Activated B cell treated with CpG ODN at 0.5 μM for 24 hours (primary cell): ENCODE results near the gene GPR65. TPM values are rescaled to one million over a fixed set of nuclear protein-coding genes. Genes with fewer than 3 reads are reported as not detected.

ENCODE experiments used
- ATAC-seq: fragments of 200-7000 bp; cut with Tn5 transposase; one replicate; pipeline ENCODE4 v1.10.0; 2021; ENCODE audit warnings: low read depth, mild to moderate bottlenecking, moderate library complexity
- CTCF ChIA-PET: fragments of 350-600 bp; sonication (Branson Sonifier 250); formaldehyde crosslinking; loops from one replicate; lab custom pipeline; 2021; ENCODE audit warnings: antibody characterized with exemption; lab: Charles Lee
- POLR2A ChIA-PET: fragments of 350-600 bp; sonication (Branson Sonifier 250); formaldehyde crosslinking; loops from one replicate; lab custom pipeline; 2021; ENCODE audit warnings: antibody characterized with exemption; lab: Charles Lee
- DNase-seq: peaks from one replicate; pipeline ENCODE4 v3.0.0; 2022
- H3K27ac Mint-ChIP-seq: one replicate; pipeline ENCODE4 v1.8.0; 2020; ENCODE audit warnings: mixed read lengths
- H3K27me3 Mint-ChIP-seq: one replicate; pipeline ENCODE4 v1.8.0; 2021; ENCODE audit warnings: mixed read lengths
- H3K36me3 Mint-ChIP-seq: one replicate; pipeline ENCODE4 v1.8.0; 2021; ENCODE audit warnings: low read depth, mixed read lengths
- H3K4me1 Mint-ChIP-seq: one replicate; pipeline ENCODE4 v1.8.0; 2021; ENCODE audit warnings: mixed read lengths
- H3K4me3 Mint-ChIP-seq: one replicate; pipeline ENCODE4 v1.8.0; 2020; ENCODE audit warnings: mild to moderate bottlenecking, mixed read lengths
- H3K9me3 Mint-ChIP-seq: one replicate; pipeline ENCODE4 v1.8.0; 2020; ENCODE audit warnings: mixed read lengths
- CTCF ChIP-seq: fragments of 200-600 bp; IDR thresholded peaks from one replicate; pipeline ENCODE4 v1.8.0; 2022; ENCODE audit warnings: antibody characterized with exemption, mild to moderate bottlenecking
- intact Hi-C: fragments of 100-400 bp; cut with micrococcal nuclease; formaldehyde crosslinking; loops from one replicate; pipeline ENCODE4 v1.15.1; 2024
- total RNA-seq: library from RNA; stranded (reverse); gene quantifications from 2 replicates; pipeline ENCODE4 v1.2.3, GENCODE V29; 2022

Gene GPR65
- total RNA-seq, 1 donor from 2014 or later, result 14.7 TPM

DNA sequence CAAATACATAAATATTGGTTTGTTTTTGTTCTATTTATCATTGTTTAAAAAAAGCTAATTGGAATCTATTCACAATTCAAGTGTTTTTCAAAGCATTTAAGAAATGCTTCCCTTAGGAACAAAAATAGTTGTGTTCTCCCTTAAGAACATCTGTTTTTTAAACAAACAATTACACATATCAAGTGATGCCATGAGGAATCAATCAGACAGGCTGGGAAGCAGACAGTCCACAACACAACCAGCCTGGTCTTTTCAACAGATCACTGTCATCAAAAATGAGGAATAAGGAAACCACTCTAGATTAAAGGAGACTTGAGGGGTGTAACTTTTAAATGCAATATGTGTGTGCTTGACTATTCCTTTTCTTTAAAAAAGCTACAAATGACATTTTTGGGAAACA, 37.4 kb upstream of the GPR65 start:
- no peak for ATAC-seq
- H3K4me1 Mint-ChIP-seq, result no peaks in the 10 kb centered on the region
- H3K9me3 Mint-ChIP-seq, result no peaks in the 10 kb centered on the region
- DNase-seq, result no peak
- H3K27ac Mint-ChIP-seq, result no peak overlapping the region
- ChIA-PET CTCF (no interaction called here), POLR2A (no interaction called here)
- intact Hi-C loops, result no loop called here
- no peaks in the 10 kb centered on the region for H3K27me3 Mint-ChIP-seq
- no peak overlapping the region for H3K4me3 Mint-ChIP-seq
- TF ChIP-seq CTCF, result no peak
- H3K36me3 Mint-ChIP-seq, result peaks cover 45% of the 10 kb centered on the region

- ChIA-PET CTCF (no interaction called here), POLR2A (no interaction called here)
- H3K9me3 Mint-ChIP-seq, result no peaks in the 10 kb centered on the region
- no peak overlapping the region for H3K27ac Mint-ChIP-seq
- intact Hi-C loops, result no loop called here
- ATAC-seq (no peak), DNase-seq (no peak)
- TF ChIP-seq CTCF, result no peak
- no peaks in the 10 kb centered on the region for H3K27me3 Mint-ChIP-seq
- no peaks in the 10 kb centered on the region for H3K4me1 Mint-ChIP-seq
- peaks cover 38% of the 10 kb centered on the region for H3K36me3 Mint-ChIP-seq
- H3K4me3 Mint-ChIP-seq, result no peak overlapping the region
These were observed 33.9 kb upstream of the GPR65 start for GRCh38 chr14:87971010-87971409.

GRCh38 chr14:87975636-87976035, 29.3 kb upstream of the GPR65 start:
- Mint-ChIP-seq H3K4me3 (no peak overlapping the region), H3K4me1 (no peaks in the 10 kb centered on the region), H3K27ac (no peak overlapping the region), H3K9me3 (no peaks in the 10 kb centered on the region), H3K27me3 (no peaks in the 10 kb centered on the region), H3K36me3 (peaks cover 32% of the 10 kb centered on the region)
- ChIA-PET POLR2A (no interaction called here), CTCF (no interaction called here)
- intact Hi-C loops, result no loop called here
- ATAC-seq (no peak), DNase-seq (no peak)
- TF ChIP-seq CTCF, result no peak

- DNase-seq, result no peak
- intact Hi-C loops, result loop anchor here (5.0 kb wide), 1 partner anchor 43 kb away; no protein-coding TSS in a partner anchor
- Mint-ChIP-seq H3K27me3 (no peaks in the 10 kb centered on the region), H3K36me3 (peaks cover 35% of the 10 kb centered on the region), H3K27ac (no peak overlapping the region), H3K4me1 (no peaks in the 10 kb centered on the region), H3K4me3 (no peak overlapping the region), H3K9me3 (no peaks in the 10 kb centered on the region)
- no peak for ATAC-seq
- POLR2A ChIA-PET, result no interaction called here
- CTCF ChIA-PET, result no interaction called here
- TF ChIP-seq CTCF, result no peak
These were observed 25.2 kb upstream of the GPR65 start for GRCh38 chr14:87979689-87980088.

DNA sequence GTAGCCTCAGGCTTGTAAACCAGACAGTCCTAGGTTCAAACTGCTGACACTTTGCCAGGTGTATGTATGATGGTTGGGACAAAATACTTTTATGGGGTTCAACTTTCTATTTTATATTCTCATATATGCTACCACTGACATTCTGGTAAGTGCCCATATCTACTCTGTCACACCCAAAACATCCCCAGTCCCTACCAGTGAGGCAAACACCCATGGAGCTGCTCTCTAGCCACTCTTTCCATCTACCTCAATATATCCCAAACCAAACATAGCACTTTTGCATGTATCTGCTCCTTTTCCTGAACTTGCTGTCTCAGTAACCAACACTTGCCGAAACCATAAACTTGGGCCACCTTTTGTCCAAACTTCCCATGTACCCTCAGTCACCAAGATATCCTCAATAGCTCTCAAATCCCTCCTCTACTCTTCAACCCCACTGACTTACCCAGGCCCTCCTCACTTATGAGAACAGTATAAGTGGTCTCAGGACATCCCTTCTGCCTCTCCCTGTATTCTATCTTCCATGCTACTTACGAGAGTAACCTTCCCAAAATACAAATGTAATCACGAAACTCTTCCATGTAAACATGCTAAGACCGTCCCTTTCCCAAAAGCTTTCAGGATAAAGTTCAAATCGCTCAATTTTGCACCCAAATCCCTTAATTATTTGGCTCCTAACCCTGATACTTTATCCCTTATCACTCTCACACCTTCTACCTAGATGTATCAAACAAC, 15.5 kb upstream of the GPR65 start:
- no peak for DNase-seq
- intact Hi-C loops, result no loop called here
- Mint-ChIP-seq H3K4me3 (no peak overlapping the region), H3K27me3 (no peaks in the 10 kb centered on the region), H3K27ac (no peak overlapping the region), H3K4me1 (peaks cover 24% of the 10 kb centered on the region), H3K9me3 (no peaks in the 10 kb centered on the region), H3K36me3 (peaks cover 15% of the 10 kb centered on the region)
- no peak for TF ChIP-seq CTCF
- ChIA-PET CTCF (no interaction called here), POLR2A (no interaction called here)
- no peak for ATAC-seq
